Measurements from ENCODE around the gene LGALS3BP. TPM values are rescaled to one million over a fixed set of nuclear protein-coding genes. Genes with fewer than 3 reads are reported as not detected.

The LGALS3BP gene
- total RNA-seq, 2 experiments from 2014 or later: 64.4 to 71.2 TPM

DNA sequence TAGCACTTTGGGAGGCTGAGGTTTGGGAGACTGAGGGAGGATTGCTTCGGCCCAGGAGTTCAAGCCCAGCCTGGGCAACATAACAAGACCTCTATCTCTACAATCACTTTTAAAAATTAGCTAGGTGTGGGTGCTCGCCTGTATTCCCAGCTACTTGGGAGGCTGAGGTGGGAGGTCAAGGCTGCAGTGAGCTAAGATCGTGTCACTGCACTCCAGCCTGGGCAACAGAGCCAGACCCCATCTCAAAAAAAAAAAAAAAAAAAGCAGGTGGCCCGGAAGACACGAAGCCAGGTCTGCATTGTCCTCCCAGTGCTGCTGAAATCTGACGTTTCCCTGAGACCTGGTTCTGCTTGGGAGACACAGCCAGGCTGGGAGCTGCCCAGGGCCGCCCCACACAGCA lies 35.7 kb downstream of the LGALS3BP start:
- ChIA-PET POLR2A (no interaction called here), CTCF (interaction anchor here (0.6 kb wide), 1 partner anchor 163 kb away, joined by 3 read pairs; no protein-coding TSS in a partner anchor)
- Mint-ChIP-seq H3K4me1 (no peaks in the 10 kb centered on the region), H3K27ac (no peak overlapping the region), H3K36me3 (ENCODE audit: low read depth) (no peaks in the 10 kb centered on the region), H3K9me3 (ENCODE audit: low read depth) (no peaks in the 10 kb centered on the region), H3K4me3 (no peak overlapping the region), H3K27me3 (peaks cover 3% of the 10 kb centered on the region)
- intact Hi-C loops (cut with DNase I, micrococcal nuclease): no loop called here
- DNase-seq (no peak), ATAC-seq (no peak)

DNA sequence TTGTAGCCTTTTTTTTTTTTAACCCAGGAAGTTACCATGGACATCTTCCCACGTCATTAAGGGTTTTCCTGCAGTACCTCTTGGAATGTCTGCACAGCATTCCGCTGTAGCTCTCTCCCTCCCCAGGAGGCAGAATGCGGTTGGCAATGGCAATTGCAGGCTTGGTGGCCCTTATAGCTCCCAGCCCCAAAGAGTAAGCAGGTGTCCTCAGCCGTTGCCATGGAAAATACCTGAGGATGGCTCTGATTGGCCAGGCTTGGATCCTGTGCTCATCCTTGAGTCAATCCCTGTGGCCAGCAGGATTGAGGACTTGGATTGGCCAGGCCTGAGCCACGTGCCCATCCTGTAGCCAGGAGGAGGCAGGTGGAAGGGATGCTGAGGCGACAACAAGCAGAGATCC lies 39.0 kb downstream of the LGALS3BP start:
- no peak overlapping the region for H3K4me3 Mint-ChIP-seq
- ChIA-PET POLR2A (no interaction called here), CTCF (no interaction called here)
- H3K36me3 Mint-ChIP-seq (ENCODE audit: low read depth): no peaks in the 10 kb centered on the region
- H3K9me3 Mint-ChIP-seq (ENCODE audit: low read depth): no peaks in the 10 kb centered on the region
- no peak overlapping the region for H3K27ac Mint-ChIP-seq
- intact Hi-C loops (cut with DNase I, micrococcal nuclease): no loop called here
- DNase-seq (no peak), ATAC-seq (no peak)
- H3K27me3 Mint-ChIP-seq: no peaks in the 10 kb centered on the region
- H3K4me1 Mint-ChIP-seq: no peaks in the 10 kb centered on the region

DNA sequence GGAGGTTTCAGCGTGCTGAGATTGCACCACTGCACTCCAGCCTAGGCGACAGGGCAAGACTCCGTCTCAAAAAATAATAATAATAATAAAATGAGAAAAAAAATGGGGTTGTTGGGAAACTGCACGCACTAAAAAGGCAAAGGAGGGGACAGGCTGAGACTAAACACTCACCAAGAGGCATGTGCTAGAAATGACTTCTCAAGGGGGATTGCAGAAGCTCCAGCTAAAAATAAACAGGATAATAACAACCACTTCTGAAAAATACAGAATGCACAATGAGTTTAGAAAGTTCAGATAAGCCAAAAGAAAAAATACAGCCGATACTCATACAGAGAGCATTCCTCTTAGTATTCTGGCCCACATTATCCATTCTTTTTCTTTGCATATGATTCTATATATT lies 39.5 kb downstream of the LGALS3BP start:
- no peaks in the 10 kb centered on the region for H3K27me3 Mint-ChIP-seq
- no peak overlapping the region for H3K4me3 Mint-ChIP-seq
- ChIA-PET CTCF (no interaction called here), POLR2A (no interaction called here)
- H3K9me3 Mint-ChIP-seq (ENCODE audit: low read depth): no peaks in the 10 kb centered on the region
- intact Hi-C loops (cut with DNase I, micrococcal nuclease): no loop called here
- no peak for ATAC-seq
- no peak overlapping the region for H3K27ac Mint-ChIP-seq
- H3K4me1 Mint-ChIP-seq: no peaks in the 10 kb centered on the region
- no peak for DNase-seq
- no peaks in the 10 kb centered on the region for H3K36me3 Mint-ChIP-seq (ENCODE audit: low read depth)

DNA sequence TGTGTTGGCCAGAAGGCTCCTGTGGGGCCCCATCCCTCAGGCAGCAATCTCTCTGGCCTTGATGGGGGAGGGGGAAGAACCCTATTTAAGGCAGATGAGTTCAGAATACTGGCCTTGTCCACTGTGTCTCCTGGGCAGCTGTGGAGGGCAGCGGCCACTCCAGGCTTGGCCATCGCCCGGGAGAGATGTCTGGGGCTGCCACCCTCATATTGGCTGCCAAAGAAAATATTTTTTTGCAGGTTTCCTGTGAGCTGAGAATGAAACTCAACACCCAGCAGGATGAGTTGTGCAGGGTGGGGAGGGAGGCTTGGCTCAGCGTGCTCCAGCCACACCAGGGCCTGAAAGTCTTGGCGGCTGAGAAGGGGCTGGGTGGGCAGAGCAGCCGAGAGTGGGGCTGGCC lies 40.1 kb downstream of the LGALS3BP start:
- DNase-seq (no peak), ATAC-seq (no peak)
- Mint-ChIP-seq H3K36me3 (ENCODE audit: low read depth) (no peaks in the 10 kb centered on the region), H3K27ac (no peak overlapping the region), H3K4me1 (no peaks in the 10 kb centered on the region), H3K9me3 (ENCODE audit: low read depth) (no peaks in the 10 kb centered on the region), H3K27me3 (no peaks in the 10 kb centered on the region), H3K4me3 (no peak overlapping the region)
- ChIA-PET POLR2A (no interaction called here), CTCF (no interaction called here)
- intact Hi-C loops (cut with DNase I, micrococcal nuclease): loop anchor here in 1 of 2 experiments (10.0 kb wide), 1 partner anchor 55 kb away; no protein-coding TSS in a partner anchor

DNA sequence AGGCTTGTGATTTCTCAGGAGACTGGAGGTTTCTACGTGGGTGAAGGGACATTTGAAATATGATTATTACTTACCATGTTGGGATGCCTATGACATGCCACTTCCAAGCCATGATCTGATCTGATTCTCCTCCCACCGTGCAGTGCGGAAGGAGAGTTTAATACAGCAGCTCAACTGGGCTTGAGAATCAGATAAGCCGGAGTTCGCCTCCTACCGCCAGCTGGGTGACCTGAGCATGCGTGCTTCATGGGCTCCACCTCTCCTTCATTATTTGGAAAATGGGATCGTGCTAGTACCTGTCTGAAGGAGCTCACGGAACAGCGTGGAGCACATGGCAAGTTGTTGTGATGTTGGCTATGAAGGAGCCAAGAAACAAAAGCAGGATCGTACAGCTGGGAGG lies 42.2 kb downstream of the LGALS3BP start:
- no peak overlapping the region for H3K4me3 Mint-ChIP-seq
- CTCF ChIA-PET: interaction anchor here (1.0 kb wide), 1 partner anchor 12 kb away, joined by 4 read pairs; no protein-coding TSS in a partner anchor
- no peak for DNase-seq
- H3K9me3 Mint-ChIP-seq (ENCODE audit: low read depth): no peaks in the 10 kb centered on the region
- intact Hi-C loops (cut with DNase I, micrococcal nuclease): loop anchor here in 1 of 2 experiments (10.0 kb wide), 1 partner anchor 57 kb away; no protein-coding TSS in a partner anchor
- no peak overlapping the region for H3K27ac Mint-ChIP-seq
- POLR2A ChIA-PET: no interaction called here
- no peaks in the 10 kb centered on the region for H3K27me3 Mint-ChIP-seq
- no peaks in the 10 kb centered on the region for H3K36me3 Mint-ChIP-seq (ENCODE audit: low read depth)
- ATAC-seq: no peak
- H3K4me1 Mint-ChIP-seq: peaks cover 8% of the 10 kb centered on the region

DNA sequence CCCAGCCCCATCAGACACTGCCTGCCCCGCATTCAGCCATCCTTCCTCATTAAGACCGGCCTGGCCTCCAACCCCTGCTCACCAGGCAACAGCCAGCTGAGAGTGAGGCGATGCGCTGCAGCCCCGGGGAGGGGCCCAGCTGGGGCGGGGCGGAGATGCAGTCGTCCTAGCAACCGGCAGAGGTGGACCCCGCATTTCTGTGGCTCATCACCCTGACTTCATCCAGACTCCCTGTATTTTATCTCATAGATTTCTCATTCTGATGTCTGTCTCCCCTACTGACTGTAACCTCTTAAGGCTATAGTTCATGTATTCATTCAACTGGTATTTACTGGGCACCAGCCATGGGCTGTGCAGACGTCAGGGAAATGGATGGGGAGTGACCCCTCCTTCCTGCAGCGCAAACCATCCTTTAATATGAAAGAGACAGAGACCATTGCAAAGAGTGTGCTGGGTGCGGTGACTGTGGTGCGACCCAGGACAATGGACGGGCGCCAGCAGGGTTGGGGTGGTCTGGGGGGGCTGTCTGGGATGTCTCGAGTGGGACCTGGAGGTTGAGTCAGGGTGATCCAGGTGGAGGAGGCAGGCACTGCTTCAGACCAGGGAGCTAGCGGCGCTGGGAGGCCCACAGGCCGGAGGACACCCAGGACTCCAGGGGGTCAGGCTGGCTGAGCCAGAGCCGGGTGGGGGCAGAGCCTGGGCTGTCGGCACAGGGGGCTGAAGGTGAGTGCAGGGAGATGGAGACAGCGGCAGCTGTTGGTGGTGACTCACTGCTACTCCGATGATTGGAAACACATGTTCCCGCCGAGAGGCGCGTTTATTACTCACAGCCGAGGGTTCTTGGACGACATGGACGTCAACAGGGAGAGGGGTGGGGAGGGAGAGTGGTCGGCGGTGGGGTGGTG lies 44.1 kb downstream of the LGALS3BP start:
- DNase-seq (no peak), ATAC-seq (no peak)
- Mint-ChIP-seq H3K4me3 (no peak overlapping the region), H3K27me3 (no peaks in the 10 kb centered on the region), H3K4me1 (peaks cover 8% of the 10 kb centered on the region), H3K9me3 (ENCODE audit: low read depth) (no peaks in the 10 kb centered on the region), H3K27ac (no peak overlapping the region), H3K36me3 (ENCODE audit: low read depth) (no peaks in the 10 kb centered on the region)
- CTCF ChIA-PET: no interaction called here
- POLR2A ChIA-PET: no interaction called here
- intact Hi-C loops (cut with DNase I, micrococcal nuclease): loop anchor here in 1 of 2 experiments (10.0 kb wide), 1 partner anchor 59 kb away; no protein-coding TSS in a partner anchor

DNA sequence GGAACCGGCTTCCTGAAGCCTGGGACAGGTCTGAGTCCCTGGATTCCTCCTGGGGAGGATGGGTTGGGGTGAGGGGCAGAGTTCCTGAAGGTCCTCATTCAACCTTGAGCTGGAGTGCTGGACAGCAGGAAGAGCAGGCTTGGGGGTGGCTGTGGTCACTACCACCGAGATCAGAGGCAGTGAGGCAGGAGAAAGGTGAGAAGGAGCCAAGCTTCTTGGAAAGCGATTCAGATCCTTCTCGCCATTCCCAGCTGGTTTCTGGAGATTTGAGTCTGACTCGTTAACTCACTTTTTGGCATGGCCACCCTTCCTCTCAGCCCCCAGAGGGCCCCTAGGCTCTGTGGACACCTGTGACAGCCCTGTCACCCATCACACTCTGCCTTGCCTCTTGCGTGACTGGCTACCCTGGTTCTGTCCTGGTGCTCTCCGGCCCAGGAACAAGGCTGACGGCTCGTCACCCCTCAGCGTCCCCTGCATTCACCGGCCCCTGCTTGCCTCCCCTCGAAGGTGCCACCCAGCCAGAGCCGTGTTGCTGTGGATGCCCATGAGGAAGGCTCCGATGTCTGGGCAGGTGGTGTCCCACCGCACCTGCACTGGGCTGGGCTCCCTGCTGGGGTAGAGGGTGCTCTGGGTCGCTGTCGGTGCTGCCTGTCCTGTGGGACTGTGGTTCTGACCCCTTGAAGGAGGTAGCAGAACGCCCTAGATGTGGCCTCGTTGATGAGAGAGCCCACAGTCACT lies 44.9 kb downstream of the LGALS3BP start:
- POLR2A ChIA-PET: interaction anchor here (0.7 kb wide), 1 partner anchor 249 kb away, joined by 3 read pairs; no protein-coding TSS in a partner anchor
- DNase-seq: no peak
- no peak for ATAC-seq
- CTCF ChIA-PET: interaction anchor here (0.6 to 1.5 kb wide), 3 partner anchors 18 to 376 kb away, joined by 3 to 4 read pairs (median 3); no protein-coding TSS in a partner anchor
- intact Hi-C loops (cut with DNase I, micrococcal nuclease): loop anchor here in 1 of 2 experiments (10.0 kb wide), 1 partner anchor 60 kb away; no protein-coding TSS in a partner anchor
- Mint-ChIP-seq H3K9me3 (ENCODE audit: low read depth) (no peaks in the 10 kb centered on the region), H3K27ac (no peak overlapping the region), H3K4me3 (no peak overlapping the region), H3K4me1 (peaks cover 8% of the 10 kb centered on the region), H3K36me3 (ENCODE audit: low read depth) (no peaks in the 10 kb centered on the region), H3K27me3 (no peaks in the 10 kb centered on the region)

DNA sequence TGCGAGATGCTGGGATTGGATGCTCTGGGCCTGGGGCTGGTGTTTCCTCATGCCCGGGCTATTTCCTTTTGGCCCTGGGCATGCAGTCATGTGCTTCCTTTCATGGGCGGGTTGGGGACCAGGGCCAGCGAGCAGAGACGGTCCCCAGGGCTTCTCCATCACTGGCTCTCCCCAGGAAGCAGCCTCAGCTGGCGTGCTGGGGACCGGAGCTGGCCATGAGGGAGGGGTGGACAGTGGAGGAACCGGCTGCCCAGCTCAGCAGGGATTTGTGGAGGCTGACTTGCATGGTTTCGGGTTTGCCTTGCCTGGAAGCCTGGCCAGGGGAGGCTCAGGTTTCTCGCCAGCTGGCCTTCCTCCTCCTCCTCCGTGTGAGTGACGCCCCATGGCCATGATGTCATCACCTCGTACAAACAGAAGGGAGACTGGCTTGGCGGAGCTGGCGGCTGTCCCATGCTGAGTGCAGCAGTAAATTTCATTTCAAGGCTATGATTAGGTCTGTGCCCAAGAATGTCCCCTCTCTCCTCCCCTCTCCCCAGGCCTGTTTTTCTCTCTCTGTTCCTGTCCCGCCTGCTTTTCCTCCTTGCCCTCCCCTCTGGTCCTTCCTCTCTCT lies 45.7 kb downstream of the LGALS3BP start:
- ATAC-seq: no peak
- H3K36me3 Mint-ChIP-seq (ENCODE audit: low read depth): no peaks in the 10 kb centered on the region

DNA sequence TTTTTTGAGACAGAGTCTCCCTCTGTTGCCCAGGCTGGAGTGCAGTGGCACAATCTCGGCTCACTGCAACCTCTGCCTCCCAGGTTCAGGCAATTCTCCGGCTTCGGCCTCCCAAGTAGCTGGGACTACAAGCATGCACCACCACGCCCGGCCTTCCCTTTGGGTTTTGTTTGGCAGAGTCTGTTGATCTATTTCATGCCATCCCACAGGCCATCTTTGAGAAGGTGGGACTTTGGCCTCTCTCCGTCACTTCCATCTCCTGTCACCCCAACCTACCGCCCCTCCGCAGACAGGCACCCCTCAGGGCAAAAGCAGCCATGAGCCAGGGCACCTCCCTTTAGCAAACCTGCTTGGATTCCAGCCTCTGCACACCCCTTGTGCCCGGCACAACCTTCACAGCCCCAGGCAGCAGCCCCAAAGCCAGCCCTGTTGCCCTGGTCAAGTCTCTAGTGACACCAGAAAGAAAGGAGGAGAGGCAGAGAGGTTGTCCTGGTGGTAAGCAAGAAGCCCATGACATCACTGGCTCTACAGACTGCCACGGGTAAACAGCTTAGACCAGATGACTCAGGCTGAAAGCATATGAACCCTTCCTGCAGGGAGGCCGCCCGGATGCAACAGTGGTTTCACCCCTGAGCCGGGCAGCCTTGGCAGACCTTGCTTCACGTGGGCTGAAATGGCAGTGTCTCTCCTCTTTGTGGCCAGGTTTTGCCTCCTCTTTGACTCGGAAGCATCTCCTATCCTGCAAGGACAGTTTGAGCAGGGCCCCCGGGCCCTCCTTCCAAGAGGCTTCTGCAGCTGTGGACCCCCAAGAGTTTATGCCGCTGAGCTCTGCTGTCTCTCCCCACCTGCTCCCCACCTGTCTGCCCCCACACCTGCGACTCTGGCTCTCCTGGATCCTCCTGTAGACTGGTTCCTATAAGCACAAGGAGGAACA lies 46.4 kb downstream of the LGALS3BP start:
- Mint-ChIP-seq H3K4me3 (no peak overlapping the region), H3K36me3 (ENCODE audit: low read depth) (no peaks in the 10 kb centered on the region), H3K9me3 (ENCODE audit: low read depth) (no peaks in the 10 kb centered on the region), H3K27ac (no peak overlapping the region), H3K27me3 (no peaks in the 10 kb centered on the region), H3K4me1 (peaks cover 8% of the 10 kb centered on the region)
- DNase-seq (peak; percentile 75), ATAC-seq (peak; percentile 99)
- CTCF ChIA-PET: interaction anchor here (1.5 kb wide), 1 partner anchor 67 kb away, joined by 4 read pairs; no protein-coding TSS in a partner anchor
- POLR2A ChIA-PET: no interaction called here
- intact Hi-C loops (cut with DNase I, micrococcal nuclease): loop anchor here in 1 of 2 experiments (10.0 kb wide), 1 partner anchor 62 kb away; no protein-coding TSS in a partner anchor

More for the DNA sequence above, 45.7 kb downstream of the LGALS3BP start:
- Mint-ChIP-seq H3K27ac (no peak overlapping the region), H3K27me3 (no peaks in the 10 kb centered on the region), H3K4me3 (no peak overlapping the region), H3K4me1 (peaks cover 8% of the 10 kb centered on the region), H3K9me3 (ENCODE audit: low read depth) (no peaks in the 10 kb centered on the region)
- ChIA-PET POLR2A (interaction anchor here (0.7 kb wide), 1 partner anchor 248 kb away, joined by 3 read pairs; no protein-coding TSS in a partner anchor), CTCF (interaction anchor here (0.6 to 1.5 kb wide), 2 partner anchors 19 to 68 kb away, joined by 3 to 4 read pairs; no protein-coding TSS in a partner anchor)
- no peak for DNase-seq
- intact Hi-C loops (cut with DNase I, micrococcal nuclease): loop anchor here in 1 of 2 experiments (10.0 kb wide), 1 partner anchor 61 kb away; no protein-coding TSS in a partner anchor
